HEK293 (cell line): Measurements from ENCODE around the gene DOCK9.

Experiments used
- CTCF ChIA-PET: fragments of 350-600 bp; formaldehyde crosslinking; extraction: SDS; loops from one replicate; lab custom pipeline; 2021; ENCODE audit warnings: antibody characterized with exemption; lab: Yijun Ruan, JAX
- POLR2A ChIA-PET: fragments of 300-600 bp; formaldehyde crosslinking; extraction: SDS; loops from one replicate; lab custom pipeline; 2020; ENCODE audit warnings: antibody characterized with exemption, inconsistent platforms; lab: Yijun Ruan, JAX
- H3K27ac ChIP-seq: fragments of 200-500 bp; sonication (Bioruptor generic); 2 replicates; pipeline ENCODE4 v1.5.1; 2014; ENCODE audit warnings: low read depth, low read length, control low read depth, inconsistent platforms; ENCODE audit errors: extremely low read depth
- H3K36me3 ChIP-seq, 2 experiments: fragments of 200-500 bp in 1 of 2; sonication (Bioruptor generic) in 1 of 2; 1 replicate in 1 of 2; 2 replicates in 1 of 2; pipeline ENCODE4 v1.5.1; 2014 to 2017; ENCODE audit warnings: inconsistent platforms in 2 of 2, low read length in 2 of 2; ENCODE audit not compliant: control insufficient read depth in 2 of 2, insufficient read depth in 1 of 2
- H3K4me1 ChIP-seq: fragments of 200-500 bp; sonication (Bioruptor generic); 2 replicates; pipeline ENCODE4 v1.5.1; 2014; ENCODE audit warnings: mild to moderate bottlenecking, low read length, inconsistent platforms; ENCODE audit not compliant: control insufficient read depth, insufficient read depth
- H3K4me3 ChIP-seq: 2 replicates; pipeline ENCODE4 v1.5.1; 2011; ENCODE audit warnings: low read depth, mild to moderate bottlenecking, control low read depth, low read length, moderate library complexity
- H3K9me3 ChIP-seq: fragments of 200-500 bp; sonication (Bioruptor generic); 2 replicates; pipeline ENCODE4 v1.5.1; 2014; ENCODE audit warnings: low read depth, low read length, inconsistent platforms; ENCODE audit not compliant: control insufficient read depth, insufficient read depth
- BCL6B ChIP-seq: fragments of 450-650 bp; formaldehyde crosslinking; IDR thresholded peaks from 2 replicates; pipeline ENCODE4 v1.5.1; 2017; ENCODE audit warnings: missing biosample characterization, missing genetic modification characterization
- IKZF3 ChIP-seq: fragments of 450-650 bp; IDR thresholded peaks from 2 replicates; pipeline ENCODE4 v1.5.0; 2018; ENCODE audit warnings: missing biosample characterization, mild to moderate bottlenecking, missing genetic modification characterization, moderate library complexity
- REST ChIP-seq: fragments of 450-650 bp; formaldehyde crosslinking; IDR thresholded peaks from 2 replicates; pipeline ENCODE4 v1.5.1; 2016; ENCODE audit warnings: missing biosample characterization, missing genetic modification characterization
- TSHZ1 ChIP-seq: fragments of 450-650 bp; formaldehyde crosslinking; IDR thresholded peaks from 2 replicates; pipeline ENCODE4 v1.5.1; 2016; ENCODE audit warnings: missing biosample characterization, missing genetic modification characterization, borderline replicate concordance
- WT1 ChIP-seq: fragments of 450-650 bp; formaldehyde crosslinking; IDR thresholded peaks from 2 replicates; pipeline ENCODE4 v1.5.1; 2016; ENCODE audit warnings: missing biosample characterization, missing genetic modification characterization
- YY1 ChIP-seq: fragments of 450-650 bp; formaldehyde crosslinking; IDR thresholded peaks from 2 replicates; pipeline ENCODE4 v1.5.1; 2018; ENCODE audit warnings: missing biosample characterization, missing genetic modification characterization
- ZBTB20 ChIP-seq: fragments of 450-650 bp; formaldehyde crosslinking; IDR thresholded peaks from 2 replicates; pipeline ENCODE4 v1.5.1; 2016; ENCODE audit warnings: missing biosample characterization, missing genetic modification characterization
- ZBTB26 ChIP-seq: fragments of 450-650 bp; formaldehyde crosslinking; optimal IDR thresholded peaks from 2 replicates; pipeline ENCODE3; 2016; ENCODE audit warnings: missing biosample characterization, mild to moderate bottlenecking, missing genetic modification characterization
- ZNF223 ChIP-seq: fragments of 450-650 bp; formaldehyde crosslinking; IDR thresholded peaks from 2 replicates; pipeline ENCODE4 v1.5.1; 2016; ENCODE audit warnings: missing biosample characterization, missing genetic modification characterization
- ZNF280C ChIP-seq: fragments of 450-650 bp; formaldehyde crosslinking; IDR thresholded peaks from 2 replicates; pipeline ENCODE4 v1.5.1; 2016; ENCODE audit warnings: missing biosample characterization, missing genetic modification characterization
- ZNF341 ChIP-seq: fragments of 450-650 bp; formaldehyde crosslinking; IDR thresholded peaks from 2 replicates; pipeline ENCODE4; 2016; ENCODE audit warnings: low read depth, missing biosample characterization, missing genetic modification characterization
- ZNF561 ChIP-seq: fragments of 450-650 bp; IDR thresholded peaks from 2 replicates; pipeline ENCODE4 v1.5.1; 2018; ENCODE audit warnings: missing biosample characterization, missing genetic modification characterization, borderline replicate concordance
- ZNF610 ChIP-seq: fragments of 450-650 bp; formaldehyde crosslinking; IDR thresholded peaks from 2 replicates; pipeline ENCODE4 v1.5.1; 2016; ENCODE audit warnings: missing biosample characterization, missing genetic modification characterization, borderline replicate concordance
- ZNF792 ChIP-seq: fragments of 450-650 bp; formaldehyde crosslinking; IDR thresholded peaks from 2 replicates; pipeline ENCODE4 v1.5.1; 2016; ENCODE audit warnings: missing biosample characterization, missing genetic modification characterization
- TF ChIP-seq, protein P1 (sequence below): fragments of 450-650 bp; formaldehyde crosslinking; IDR thresholded peaks from 2 replicates; pipeline ENCODE4 v1.5.1; 2016; ENCODE audit warnings: missing biosample characterization, missing genetic modification characterization, low read depth
- TF ChIP-seq, protein P2 (sequence below): sonication (generic); formaldehyde crosslinking; IDR thresholded peaks from 2 replicates; pipeline ENCODE4 v1.8.1; 2022; ENCODE audit warnings: mild to moderate bottlenecking, moderate library complexity, missing genetic modification reagents
- TF ChIP-seq, protein P3 (sequence below): fragments of 450-650 bp; formaldehyde crosslinking; IDR thresholded peaks from 2 replicates; pipeline ENCODE4 v1.5.1; 2016; ENCODE audit warnings: missing biosample characterization, missing genetic modification characterization

DOCK9 gene

DNA sequence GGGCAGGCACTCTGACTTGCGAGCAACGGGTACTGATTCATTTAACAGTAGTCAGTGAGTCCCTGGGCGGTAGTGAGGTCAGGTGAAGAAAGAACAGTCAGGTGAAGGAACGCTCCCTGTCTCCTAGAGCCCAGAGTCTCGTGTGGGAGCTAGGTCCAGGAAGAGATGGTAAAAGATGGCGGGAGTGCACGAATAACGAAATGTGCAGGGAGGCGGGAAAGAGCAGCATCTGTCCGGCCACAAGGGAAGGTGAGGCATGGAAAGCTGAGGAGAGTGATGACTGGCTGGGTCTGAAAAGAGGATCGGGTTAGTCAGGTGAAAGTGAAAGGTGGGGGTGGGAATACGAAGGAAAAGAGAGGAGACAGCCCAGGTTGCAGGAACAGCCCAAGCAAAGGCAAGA lies 161.5 kb downstream of the DOCK9 start:
- Histone ChIP-seq H3K36me3 (peaks cover 0 to 3% of the 10 kb centered on the region in 2 experiments; a peak in 1 of 3 replicates), H3K4me3 (no peak overlapping the region), H3K4me1 (no peaks in the 10 kb centered on the region), H3K9me3 (no peaks in the 10 kb centered on the region), H3K27ac (no peak overlapping the region)
- TF ChIP-seq REST (tag by site-specific recombination) (no peak), ZNF341 (tag by site-specific recombination) (peak; percentile 33)
- ChIA-PET POLR2A (interaction anchor here (0.7 kb wide), 1 partner anchor 57 kb away, joined by 3 read pairs; no protein-coding TSS in a partner anchor), CTCF (no interaction called here)

DNA sequence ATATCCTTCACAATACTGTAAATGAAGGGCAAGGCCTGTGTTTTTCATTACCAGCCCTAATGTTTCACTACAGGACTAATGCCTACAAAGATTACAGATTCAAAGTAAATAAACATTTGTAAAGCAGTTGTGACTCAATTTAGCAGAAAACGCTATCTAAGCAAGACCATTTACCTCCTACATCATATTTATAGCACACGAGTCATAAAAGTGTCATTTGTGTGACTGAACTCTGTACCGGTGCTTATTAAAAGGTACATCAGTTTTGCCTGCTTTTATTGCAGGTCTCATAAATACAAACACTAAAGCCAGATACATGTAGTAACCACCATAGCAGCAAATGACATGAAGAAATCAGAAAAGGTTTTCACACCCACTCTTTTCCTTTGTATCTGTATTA lies 163.9 kb downstream of the DOCK9 start:
- H3K27ac ChIP-seq, result no peak overlapping the region
- H3K9me3 ChIP-seq, result no peaks in the 10 kb centered on the region
- ChIA-PET POLR2A (no interaction called here), CTCF (no interaction called here)
- H3K4me3 ChIP-seq, result no peak overlapping the region
- H3K4me1 ChIP-seq, result no peaks in the 10 kb centered on the region
- H3K36me3 ChIP-seq, result peaks cover 0 to 4% of the 10 kb centered on the region in 2 experiments; a peak in 1 of 3 replicates
- TF ChIP-seq ZNF280C (tag by site-specific recombination), result no peak
- TF ChIP-seq IKZF3 (tag by site-specific recombination), result no peak
- peak; percentile 76 for TF ChIP-seq BCL6B
- TF ChIP-seq ZBTB26 (tag by site-specific recombination), result no peak
- TF ChIP-seq WT1, result peak; percentile 55
- no peak for TF ChIP-seq ZNF223
- TF ChIP-seq TSHZ1, result no peak
- TF ChIP-seq ZNF561, result 0 out of 2 replicates have a peak, but pooled peaks have one; percentile 43
- TF ChIP-seq, protein P1, sequence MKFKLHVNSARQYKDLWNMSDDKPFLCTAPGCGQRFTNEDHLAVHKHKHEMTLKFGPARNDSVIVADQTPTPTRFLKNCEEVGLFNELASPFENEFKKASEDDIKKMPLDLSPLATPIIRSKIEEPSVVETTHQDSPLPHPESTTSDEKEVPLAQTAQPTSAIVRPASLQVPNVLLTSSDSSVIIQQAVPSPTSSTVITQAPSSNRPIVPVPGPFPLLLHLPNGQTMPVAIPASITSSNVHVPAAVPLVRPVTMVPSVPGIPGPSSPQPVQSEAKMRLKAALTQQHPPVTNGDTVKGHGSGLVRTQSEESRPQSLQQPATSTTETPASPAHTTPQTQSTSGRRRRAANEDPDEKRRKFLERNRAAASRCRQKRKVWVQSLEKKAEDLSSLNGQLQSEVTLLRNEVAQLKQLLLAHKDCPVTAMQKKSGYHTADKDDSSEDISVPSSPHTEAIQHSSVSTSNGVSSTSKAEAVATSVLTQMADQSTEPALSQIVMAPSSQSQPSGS, result 0 out of 2 replicates have a peak, but pooled peaks have one; percentile 22
- TF ChIP-seq YY1 (tag by site-specific recombination), result peak; percentile 13; the same call in 1 of the 2 replicates
- TF ChIP-seq ZBTB20 (tag by site-specific recombination), result no peak
- TF ChIP-seq, protein P2, sequence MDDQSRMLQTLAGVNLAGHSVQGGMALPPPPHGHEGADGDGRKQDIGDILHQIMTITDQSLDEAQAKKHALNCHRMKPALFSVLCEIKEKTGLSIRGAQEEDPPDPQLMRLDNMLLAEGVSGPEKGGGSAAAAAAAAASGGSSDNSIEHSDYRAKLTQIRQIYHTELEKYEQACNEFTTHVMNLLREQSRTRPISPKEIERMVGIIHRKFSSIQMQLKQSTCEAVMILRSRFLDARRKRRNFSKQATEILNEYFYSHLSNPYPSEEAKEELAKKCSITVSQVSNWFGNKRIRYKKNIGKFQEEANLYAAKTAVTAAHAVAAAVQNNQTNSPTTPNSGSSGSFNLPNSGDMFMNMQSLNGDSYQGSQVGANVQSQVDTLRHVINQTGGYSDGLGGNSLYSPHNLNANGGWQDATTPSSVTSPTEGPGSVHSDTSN (CRISPR knock-in tag), result no peak
- TF ChIP-seq ZNF792 (tag by site-specific recombination), result no peak
- TF ChIP-seq, protein P3, sequence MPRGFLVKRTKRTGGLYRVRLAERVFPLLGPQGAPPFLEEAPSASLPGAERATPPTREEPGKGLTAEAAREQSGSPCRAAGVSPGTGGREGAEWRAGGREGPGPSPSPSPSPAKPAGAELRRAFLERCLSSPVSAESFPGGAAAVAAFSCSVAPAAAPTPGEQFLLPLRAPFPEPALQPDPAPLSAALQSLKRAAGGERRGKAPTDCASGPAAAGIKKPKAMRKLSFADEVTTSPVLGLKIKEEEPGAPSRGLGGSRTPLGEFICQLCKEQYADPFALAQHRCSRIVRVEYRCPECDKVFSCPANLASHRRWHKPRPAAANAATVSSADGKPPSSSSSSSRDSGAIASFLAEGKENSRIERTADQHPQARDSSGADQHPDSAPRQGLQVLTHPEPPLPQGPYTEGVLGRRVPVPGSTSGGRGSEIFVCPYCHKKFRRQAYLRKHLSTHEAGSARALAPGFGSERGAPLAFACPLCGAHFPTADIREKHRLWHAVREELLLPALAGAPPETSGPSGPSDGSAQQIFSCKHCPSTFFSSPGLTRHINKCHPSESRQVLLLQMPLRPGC, result 0 out of 2 replicates have a peak, but pooled peaks have one; percentile 48
- no peak for TF ChIP-seq ZNF610 (tag by site-specific recombination)
